Breast epithelium (tissue), 4 donors: ENCODE data around the gene NAP1L1. TPM values are rescaled to one million over a fixed set of nuclear protein-coding genes. Genes with fewer than 3 reads are reported as not detected.

Source experiments
- DNase-seq, 2 donors: peaks; one replicate each; pipeline ENCODE4 v3.0.0-alpha.2; 2019; ENCODE audit warnings: low spot score in 2 of 2
- H3K27ac ChIP-seq, 2 donors: fragments of 200-600 bp; sonication (generic) in 1 of 2; one replicate each; pipeline ENCODE4 v1.5.1; 2016 to 2019; ENCODE audit warnings: mild to moderate bottlenecking in 1 of 2
- H3K27me3 ChIP-seq, 2 donors: fragments of 200-600 bp; sonication (generic) in 1 of 2; one replicate each; pipeline versions ENCODE4 v1.5.1 to v1.6.0; 2017 to 2019; ENCODE audit warnings: control low read depth in 1 of 2, mild to moderate bottlenecking in 1 of 2
- H3K36me3 ChIP-seq: fragments of 200-600 bp; one replicate; pipeline ENCODE4 v1.5.1; 2019
- H3K4me1 ChIP-seq, 2 donors: fragments of 200-600 bp; sonication (generic); one replicate each; pipeline ENCODE4 v1.5.1; 2016 to 2019; ENCODE audit warnings: control low read depth in 1 of 2
- H3K4me3 ChIP-seq, 3 donors: fragments of 200-600 bp; sonication (generic); 1 replicate in 2 of 3; 2 replicates in 1 of 3; pipeline ENCODE4 v1.5.1; 2016 to 2019; ENCODE audit warnings: mild to moderate bottlenecking in 3 of 3, moderate library complexity in 2 of 3
- H3K9me3 ChIP-seq, 2 donors: fragments of 200-600 bp; sonication (generic) in 1 of 2; one replicate each; pipeline ENCODE4 v1.5.1; 2016 to 2019; ENCODE audit warnings: control low read depth in 1 of 2
- POLR2A ChIP-seq: fragments of 450-650 bp; IDR thresholded peaks from one replicate; pipeline ENCODE4 v1.6.1; 2016; ENCODE audit warnings: antibody characterized with exemption, mild to moderate bottlenecking, moderate library complexity
- POLR2AphosphoS5 ChIP-seq, 3 donors: sonication (generic); formaldehyde crosslinking; IDR thresholded peaks; one replicate each; pipeline ENCODE4 v1.6.1; 2017; ENCODE audit warnings: antibody characterized with exemption in 3 of 3
- intact Hi-C: fragments of 100-400 bp; cut with DNase I; formaldehyde crosslinking; loops from one replicate; pipeline ENCODE4 v1.15.1; 2023; ENCODE audit warnings: low total_unique reads
- total RNA-seq, 3 donors: library from RNA; depleted of rRNA; stranded (reverse); fragments of >200 nt; gene quantifications; one replicate each; pipeline ENCODE4 v1.1.0, GENCODE V29; 2016
- TF ChIP-seq, protein P1 (sequence below), 3 donors: fragments of 450-650 bp; IDR thresholded peaks; one replicate each; pipeline ENCODE4 v1.5.1; 2016 to 2017; ENCODE audit warnings: antibody characterized with exemption in 3 of 3, mild to moderate bottlenecking in 3 of 3, moderate library complexity in 3 of 3

Gene NAP1L1
- total RNA-seq, 3 donors from 2014 or later, result 356 to 419 (median 394) TPM

DNA sequence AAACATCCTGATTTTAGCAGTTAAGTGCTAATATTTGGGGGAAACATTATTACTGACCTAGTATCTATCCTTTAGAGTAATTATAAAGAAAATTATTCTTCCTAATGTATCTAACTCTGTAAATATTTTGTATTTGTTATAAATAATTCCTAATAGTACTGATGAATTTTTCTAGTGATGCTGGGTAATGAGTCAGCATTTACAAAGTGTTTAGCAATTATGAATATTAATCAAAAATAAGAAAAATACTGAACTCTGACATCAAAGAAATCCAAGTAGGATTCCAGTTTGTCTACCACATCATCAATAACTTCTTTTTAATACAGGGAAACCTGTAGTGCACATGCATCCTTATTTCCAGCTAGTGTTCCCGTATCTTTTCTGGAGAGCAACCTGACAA is 9.0 kb downstream of the NAP1L1 start:
- Histone ChIP-seq H3K4me1 (no peaks in the 10 kb centered on the region), H3K4me3 (no peak overlapping the region), H3K9me3 (peaks cover 0 to 13% of the 10 kb centered on the region in 2 donors), H3K27ac (no peak overlapping the region), H3K27me3 (no peaks in the 10 kb centered on the region), H3K36me3 (no peaks in the 10 kb centered on the region)
- TF ChIP-seq, protein P1, sequence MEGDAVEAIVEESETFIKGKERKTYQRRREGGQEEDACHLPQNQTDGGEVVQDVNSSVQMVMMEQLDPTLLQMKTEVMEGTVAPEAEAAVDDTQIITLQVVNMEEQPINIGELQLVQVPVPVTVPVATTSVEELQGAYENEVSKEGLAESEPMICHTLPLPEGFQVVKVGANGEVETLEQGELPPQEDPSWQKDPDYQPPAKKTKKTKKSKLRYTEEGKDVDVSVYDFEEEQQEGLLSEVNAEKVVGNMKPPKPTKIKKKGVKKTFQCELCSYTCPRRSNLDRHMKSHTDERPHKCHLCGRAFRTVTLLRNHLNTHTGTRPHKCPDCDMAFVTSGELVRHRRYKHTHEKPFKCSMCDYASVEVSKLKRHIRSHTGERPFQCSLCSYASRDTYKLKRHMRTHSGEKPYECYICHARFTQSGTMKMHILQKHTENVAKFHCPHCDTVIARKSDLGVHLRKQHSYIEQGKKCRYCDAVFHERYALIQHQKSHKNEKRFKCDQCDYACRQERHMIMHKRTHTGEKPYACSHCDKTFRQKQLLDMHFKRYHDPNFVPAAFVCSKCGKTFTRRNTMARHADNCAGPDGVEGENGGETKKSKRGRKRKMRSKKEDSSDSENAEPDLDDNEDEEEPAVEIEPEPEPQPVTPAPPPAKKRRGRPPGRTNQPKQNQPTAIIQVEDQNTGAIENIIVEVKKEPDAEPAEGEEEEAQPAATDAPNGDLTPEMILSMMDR (IDR thresholded peaks at IDR 0.05), result no peak
- TF ChIP-seq POLR2A, result no peak
- TF ChIP-seq POLR2AphosphoS5 (IDR thresholded peaks at IDR 0.05), result no peak
- no peak for DNase-seq
- intact Hi-C loops, result no loop called here

DNA sequence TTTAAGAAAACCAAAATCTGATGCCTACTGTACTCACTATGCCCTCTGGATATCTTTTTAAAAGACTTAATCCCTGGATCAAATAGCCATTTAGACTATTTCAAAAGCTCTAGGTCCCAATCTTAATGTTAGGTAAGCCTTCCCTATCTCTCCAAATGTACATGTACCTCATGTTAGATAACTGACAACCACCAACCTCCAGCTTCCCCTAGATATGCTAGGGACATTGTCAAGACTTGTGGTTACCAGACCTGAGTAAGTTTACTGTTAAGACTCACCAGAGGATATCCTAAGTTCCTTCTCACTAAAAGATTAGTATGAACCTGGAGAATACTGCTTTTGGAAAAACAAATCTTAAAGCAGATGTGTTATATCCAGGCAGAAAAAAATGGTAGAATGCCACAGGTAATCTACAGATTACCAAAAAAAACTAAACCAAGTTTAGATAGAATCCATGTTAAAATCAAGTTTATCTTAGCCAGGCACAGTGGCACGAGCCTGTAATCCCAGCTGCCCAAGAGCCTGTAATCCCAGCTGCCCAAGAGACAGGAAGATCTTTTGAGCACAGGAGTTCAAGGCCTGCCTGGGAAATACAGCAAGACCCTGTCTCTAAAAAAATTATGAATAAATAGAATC is 9.7 kb downstream of the NAP1L1 start:
- intact Hi-C loops, result no loop called here
- DNase-seq, result no peak
- no peak overlapping the region for H3K4me3 ChIP-seq
- TF ChIP-seq, protein P1 (IDR thresholded peaks at IDR 0.05), result no peak
- no peak for TF ChIP-seq POLR2A
- no peak overlapping the region for H3K27ac ChIP-seq
- no peaks in the 10 kb centered on the region for H3K27me3 ChIP-seq
- no peaks in the 10 kb centered on the region for H3K36me3 ChIP-seq
- H3K4me1 ChIP-seq, result no peaks in the 10 kb centered on the region
- H3K9me3 ChIP-seq, result peaks cover 0 to 13% of the 10 kb centered on the region in 2 donors

DNA sequence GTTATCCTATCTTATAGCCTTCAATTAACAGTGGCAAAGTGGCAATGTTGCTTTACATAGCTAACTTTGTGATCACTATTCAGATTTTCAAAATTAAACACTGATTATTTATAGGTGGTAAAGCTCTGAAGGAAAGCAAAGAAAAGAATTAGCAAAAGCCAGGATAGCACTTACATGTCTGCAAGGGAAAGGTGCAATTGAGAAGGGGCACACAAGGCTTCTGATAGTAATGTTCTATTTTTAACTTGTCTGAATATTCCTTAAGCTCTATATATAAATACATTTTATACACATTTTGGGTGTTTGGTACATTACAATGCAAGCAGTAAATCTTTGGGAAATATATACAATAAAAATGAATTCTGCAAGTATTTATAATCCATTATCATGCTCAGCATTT is 10.9 kb downstream of the NAP1L1 start:
- no peak for DNase-seq
- Histone ChIP-seq H3K4me3 (no peak overlapping the region), H3K27ac (no peak overlapping the region), H3K36me3 (no peaks in the 10 kb centered on the region), H3K9me3 (peaks cover 0 to 5% of the 10 kb centered on the region in 2 donors), H3K4me1 (no peaks in the 10 kb centered on the region), H3K27me3 (no peaks in the 10 kb centered on the region)
- TF ChIP-seq, protein P1 (IDR thresholded peaks at IDR 0.05), result no peak
- TF ChIP-seq POLR2A, result no peak
- no peak for TF ChIP-seq POLR2AphosphoS5 (IDR thresholded peaks at IDR 0.05)
- intact Hi-C loops, result no loop called here

DNA sequence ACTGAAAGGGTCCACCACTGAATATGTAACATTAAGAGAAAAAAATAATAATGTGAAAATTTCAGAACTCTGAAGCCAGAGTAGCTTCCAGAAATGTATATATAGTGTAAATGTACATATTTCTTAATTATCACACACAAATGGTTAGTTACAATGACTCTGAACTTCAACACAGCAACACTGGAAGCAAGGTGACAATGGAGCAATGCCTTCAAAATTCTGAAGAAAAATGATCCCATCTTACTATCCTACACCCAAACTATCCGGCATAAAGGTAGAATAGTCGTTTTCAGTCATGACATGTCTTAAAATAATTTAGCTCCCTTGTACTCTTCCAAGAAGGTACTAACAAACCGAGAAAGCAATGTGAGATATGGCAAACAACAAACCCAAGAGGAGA is 11.9 kb downstream of the NAP1L1 start:
- Histone ChIP-seq H3K27ac (no peak overlapping the region), H3K4me1 (no peaks in the 10 kb centered on the region), H3K9me3 (no peaks in the 10 kb centered on the region), H3K4me3 (no peak overlapping the region), H3K36me3 (no peaks in the 10 kb centered on the region), H3K27me3 (no peaks in the 10 kb centered on the region)
- TF ChIP-seq, protein P1 (IDR thresholded peaks at IDR 0.05), result no peak
- no peak for TF ChIP-seq POLR2AphosphoS5 (IDR thresholded peaks at IDR 0.05)
- TF ChIP-seq POLR2A, result no peak
- intact Hi-C loops, result no loop called here
- DNase-seq, result no peak

DNA sequence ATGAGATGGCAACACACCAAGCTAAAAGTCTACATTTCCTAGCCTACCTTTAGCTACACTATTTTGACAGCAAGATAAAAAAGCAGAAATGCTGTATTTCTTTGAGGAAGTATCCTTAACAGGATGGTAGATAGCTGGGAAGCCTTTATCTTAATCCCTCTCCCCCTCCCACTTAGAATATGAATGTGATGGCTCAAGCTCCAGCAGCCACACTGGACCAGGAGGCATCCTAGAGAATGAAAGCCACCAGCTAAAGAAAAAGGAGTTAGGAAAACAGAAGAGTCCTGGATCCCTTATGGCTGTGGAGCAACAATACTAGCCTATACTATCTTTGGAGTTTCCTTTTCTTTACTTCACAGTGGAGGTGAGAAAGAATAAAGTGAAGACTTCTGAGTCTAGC is 15.1 kb downstream of the NAP1L1 start:
- no peaks in the 10 kb centered on the region for H3K4me1 ChIP-seq
- no peak overlapping the region for H3K4me3 ChIP-seq
- no peaks in the 10 kb centered on the region for H3K27me3 ChIP-seq
- H3K27ac ChIP-seq, result no peak overlapping the region
- peaks cover 0 to 13% of the 10 kb centered on the region in 2 donors for H3K9me3 ChIP-seq
- H3K36me3 ChIP-seq, result no peaks in the 10 kb centered on the region
- TF ChIP-seq POLR2A, result no peak
- TF ChIP-seq, protein P1 (IDR thresholded peaks at IDR 0.05), result no peak
- no peak for TF ChIP-seq POLR2AphosphoS5 (IDR thresholded peaks at IDR 0.05)
- intact Hi-C loops, result no loop called here
- DNase-seq, result no peak
